HG02623 (cell line): ENCODE data around the gene NUDT22.

Experiments used
- ATAC-seq: cut with Tn5 transposase; IDR thresholded peaks from one replicate; pipeline ENCODE4 v1.9.1; 2021; ENCODE audit warnings: moderate library complexity; ENCODE audit not compliant: unreplicated experiment

The NUDT22 gene

DNA sequence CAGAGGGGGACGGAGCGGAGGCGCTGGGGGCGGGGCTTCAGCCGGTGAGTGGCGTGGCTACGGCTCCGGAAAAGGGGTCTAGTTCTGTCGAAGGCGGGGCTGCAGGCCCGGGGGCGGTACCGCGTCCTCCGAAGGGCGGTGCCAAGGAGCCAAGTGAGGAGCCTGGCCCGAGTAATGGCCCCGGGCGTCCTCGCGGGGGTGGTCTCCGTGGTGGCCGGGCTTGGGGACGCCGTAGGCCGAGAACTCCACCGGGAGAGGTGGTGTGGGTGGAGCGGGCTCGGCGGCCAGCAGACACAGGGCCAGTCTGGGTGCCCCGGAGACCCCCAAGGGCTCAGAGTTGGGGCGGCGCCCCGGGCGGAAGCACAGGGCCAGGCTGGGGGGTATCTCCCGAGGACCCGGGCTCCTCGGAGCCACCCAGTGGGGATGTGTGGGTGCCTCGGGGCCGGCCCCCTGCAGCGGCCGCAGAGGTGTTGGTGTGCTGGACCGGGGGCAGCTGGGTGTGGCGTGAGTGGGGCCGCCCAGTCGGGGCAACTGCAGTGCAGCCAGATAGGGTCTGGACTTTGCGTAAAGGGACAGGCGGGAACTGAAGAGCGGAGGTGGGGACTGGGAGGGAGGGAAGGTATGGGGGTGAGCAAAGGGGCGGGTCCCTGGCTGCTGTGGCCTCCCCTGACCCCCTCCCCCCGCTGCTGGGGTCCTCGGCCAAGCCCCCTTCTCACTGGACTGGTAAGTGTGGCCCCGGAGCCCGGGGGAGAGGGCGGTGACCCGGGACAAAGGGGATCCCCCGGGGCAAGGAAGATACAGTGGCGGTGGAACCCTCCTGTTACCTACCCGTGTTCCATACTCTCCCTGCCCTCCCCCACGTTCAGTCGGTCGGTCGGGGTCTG lies 15.7 kb downstream of the NUDT22 start:
- ATAC-seq = peak; percentile 2

GRCh38 chr11:64243236-64243854 lies 17.3 kb downstream of the NUDT22 start:
- ATAC-seq = no peak

- ATAC-seq = no peak
Observed at GRCh38 chr11:64244107-64244506, 18.0 kb downstream of the NUDT22 start.

GRCh38 chr11:64244966-64245365 lies 18.9 kb downstream of the NUDT22 start:
- ATAC-seq = no peak

GRCh38 chr11:64245401-64245796 lies 19.3 kb downstream of the NUDT22 start:
- no peak for ATAC-seq

GRCh38 chr11:64245797-64246620 lies 19.9 kb downstream of the NUDT22 start:
- no peak for ATAC-seq

DNA sequence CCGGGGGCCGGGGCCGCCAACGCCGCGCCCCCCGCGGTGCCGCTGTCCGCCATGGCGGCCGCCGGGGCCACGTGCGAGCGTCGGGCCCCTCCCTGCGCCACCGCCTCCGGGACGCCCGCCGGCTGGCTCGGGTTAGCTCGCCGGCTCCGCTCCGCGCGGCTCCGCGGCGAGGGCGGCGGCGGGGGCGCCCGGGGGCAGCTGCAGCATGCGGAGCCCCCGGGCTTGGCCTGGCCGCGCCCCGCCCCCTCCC lies 20.5 kb downstream of the NUDT22 start:
- ATAC-seq = peak; percentile 3

- peak; percentile 29 for ATAC-seq
Observed at GRCh38 chr11:64246871-64247728, 21.0 kb downstream of the NUDT22 start, which contains the start of gene PPP1R14B. PPP1R14B (minus strand) TSS chr11:64246943; CDS start chr11:64246673, 270 bp downstream.

- no peak for ATAC-seq
Observed at GRCh38 chr11:64247729-64248531, 21.9 kb downstream of the NUDT22 start.

- no peak for ATAC-seq
Observed at GRCh38 chr11:64248578-64248977, 22.5 kb downstream of the NUDT22 start.

DNA sequence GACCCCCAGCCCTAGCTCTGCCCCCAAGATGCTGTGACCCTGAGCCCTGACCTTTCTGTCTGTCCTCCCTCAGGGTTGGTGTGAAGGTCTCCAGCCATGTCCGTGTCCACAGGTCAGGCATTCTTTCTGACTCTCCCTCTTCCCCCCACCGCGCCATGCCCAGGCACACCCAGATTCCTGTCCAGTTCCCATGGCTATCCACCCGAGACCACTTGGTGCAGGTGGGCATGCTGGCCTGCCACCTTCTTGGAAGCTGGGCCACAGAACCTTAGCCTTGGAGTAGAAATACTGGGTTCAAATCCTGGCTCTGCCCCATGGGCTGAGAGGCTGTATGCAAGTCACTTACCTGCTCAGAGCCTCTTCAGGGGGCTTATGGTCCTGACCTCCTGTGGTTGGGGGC lies 23.0 kb downstream of the NUDT22 start:
- ATAC-seq = no peak

DNA sequence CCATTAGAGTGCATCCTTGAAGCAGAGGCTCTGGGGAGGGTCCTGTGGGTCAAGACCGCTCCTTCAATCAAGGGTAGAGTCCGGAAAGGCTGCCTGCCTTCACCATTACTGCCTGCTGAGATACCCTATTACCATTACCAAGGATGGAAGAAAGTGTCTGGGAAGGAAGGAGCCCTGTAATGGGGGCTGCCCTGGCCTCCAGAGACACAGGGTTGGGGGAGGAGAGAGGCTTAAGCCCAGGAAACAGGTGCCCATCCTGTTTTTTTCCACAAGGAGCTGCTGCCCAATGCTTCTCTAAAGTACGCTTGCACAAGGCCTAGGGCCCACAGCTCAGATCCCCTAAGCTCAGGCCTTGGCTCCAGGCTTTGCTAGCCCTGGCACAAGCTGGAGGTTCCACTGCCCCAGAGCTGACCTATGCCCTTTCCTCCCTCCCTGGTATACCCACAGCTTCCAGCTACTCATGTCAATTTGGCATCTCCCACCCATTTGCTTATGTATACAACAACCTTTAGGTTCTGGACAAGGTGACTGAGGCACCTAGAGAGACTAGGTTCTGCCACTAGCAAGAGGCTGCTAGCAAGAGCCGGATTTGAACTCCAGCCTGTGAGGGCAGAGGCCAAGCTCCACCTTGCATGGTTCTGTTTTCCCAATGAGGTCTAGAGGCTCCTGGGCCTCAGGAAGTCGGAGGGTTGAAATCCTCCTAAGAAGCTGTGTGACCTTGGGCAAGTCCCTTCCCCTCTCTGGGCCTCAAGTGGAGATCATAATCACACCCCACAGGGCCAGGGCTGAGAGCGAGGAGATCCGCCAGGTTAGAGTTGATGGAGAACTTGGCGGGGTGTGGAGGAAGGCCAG lies 23.7 kb downstream of the NUDT22 start:
- no peak for ATAC-seq

DNA sequence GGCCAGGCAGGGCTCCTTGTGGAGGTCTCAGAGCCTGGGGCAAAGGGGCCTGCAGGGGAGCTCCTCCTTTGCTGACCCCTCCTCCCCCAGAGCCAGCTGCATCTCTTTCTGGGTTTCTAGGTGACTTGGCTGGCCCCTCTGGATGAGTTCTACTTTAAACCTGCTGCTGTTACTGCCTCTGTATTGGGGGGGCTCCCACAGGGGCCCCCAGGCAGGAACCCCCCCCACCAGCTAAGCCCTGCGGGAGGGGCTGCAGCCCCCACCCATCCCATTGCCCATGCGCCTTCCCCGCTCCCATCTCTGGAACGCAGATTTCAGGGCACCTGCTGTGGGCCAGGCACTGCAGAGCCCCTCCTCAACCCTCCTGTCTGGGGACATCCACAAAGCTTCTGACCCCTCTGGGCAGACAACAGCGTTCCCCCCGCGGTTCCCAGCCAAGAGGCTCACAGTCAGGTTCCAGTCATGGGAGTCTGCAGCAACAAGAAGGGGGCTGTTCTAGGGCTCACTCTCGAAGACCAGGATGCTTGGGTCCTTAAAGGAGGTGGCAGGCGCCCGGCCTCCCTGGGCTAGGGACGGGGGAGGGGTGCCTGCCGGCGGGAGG lies 24.4 kb downstream of the NUDT22 start:
- no peak for ATAC-seq

DNA sequence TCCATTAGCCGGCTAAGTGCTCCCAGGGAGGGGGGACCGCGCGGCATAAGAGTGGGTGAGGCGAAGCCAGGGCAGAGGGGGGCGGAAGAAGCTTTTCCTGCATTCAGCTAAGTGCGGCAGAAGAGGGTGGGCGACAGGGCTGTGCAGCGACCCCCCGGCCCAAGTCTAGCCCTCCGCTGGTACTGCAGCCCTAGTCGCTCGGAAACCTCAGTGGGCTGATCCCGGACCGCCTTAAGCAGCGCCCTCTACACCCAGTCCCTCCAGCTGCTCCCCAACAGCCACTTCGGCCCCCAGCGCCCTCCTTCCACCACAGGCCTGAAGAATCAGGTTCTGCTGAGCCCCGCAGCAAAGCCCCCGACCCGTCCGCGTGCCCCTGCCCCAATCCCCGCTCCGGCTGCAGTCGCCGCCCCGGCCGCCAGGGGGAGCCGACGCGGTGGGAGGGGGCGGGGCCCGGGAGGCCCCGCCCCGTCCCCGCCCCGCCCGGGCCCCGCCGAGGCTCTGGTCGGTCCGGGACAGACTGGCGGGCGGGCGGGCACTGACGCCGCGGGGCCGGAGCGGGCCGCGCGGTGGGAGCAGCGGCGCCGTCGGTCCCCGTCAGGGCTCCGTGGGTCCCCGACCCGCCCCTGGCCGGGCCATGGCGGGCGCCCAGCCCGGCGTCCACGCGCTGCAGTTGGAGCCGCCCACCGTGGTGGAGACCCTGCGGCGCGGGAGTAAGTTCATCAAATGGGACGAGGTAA lies 25.1 kb downstream of the NUDT22 start, which contains the start of gene PLCB3:
Gene PLCB3, plus strand, starts transcription at position 515 of the 737 bp plus-strand sequence. Its CDS starts 120 bp downstream, at position 635.
- peak; percentile 41 for ATAC-seq

DNA sequence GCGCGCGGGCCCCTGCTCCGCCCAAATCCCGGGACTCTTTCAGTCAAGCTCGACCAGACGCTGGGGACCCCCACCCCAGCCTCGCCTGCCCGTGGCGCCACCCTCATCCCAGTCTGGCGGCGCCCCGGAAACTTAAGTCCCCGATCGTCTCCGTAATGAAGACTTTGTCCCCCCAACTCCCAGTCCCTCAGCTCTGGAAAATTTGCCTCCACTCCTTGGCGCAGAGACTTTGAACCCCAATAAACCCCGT lies 25.6 kb downstream of the NUDT22 start:
- ATAC-seq = no peak

GRCh38 chr11:64252003-64252872 lies 26.2 kb downstream of the NUDT22 start:
- no peak for ATAC-seq

DNA sequence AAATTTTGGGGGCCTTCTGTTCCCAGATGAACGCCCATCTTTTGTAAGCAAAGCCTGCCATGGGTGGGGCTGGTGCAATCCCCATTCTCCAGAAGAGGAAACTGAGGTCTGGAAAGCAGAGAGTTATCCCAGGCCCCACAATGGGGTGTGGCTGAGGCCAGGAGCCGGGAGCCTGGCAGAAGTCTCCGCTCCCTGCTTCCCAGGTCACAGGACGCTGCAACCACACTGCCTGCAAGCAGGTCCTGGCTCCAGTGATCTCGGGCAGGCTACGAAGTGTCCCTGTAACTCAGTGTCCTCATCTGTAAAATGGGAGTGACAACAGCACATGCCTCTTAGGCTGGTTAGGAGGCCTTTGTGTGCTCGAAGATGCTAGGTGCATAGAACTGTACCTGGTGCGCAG lies 27.0 kb downstream of the NUDT22 start:
- ATAC-seq = no peak
